ENCODE data around the gene DCTN1. TPM values are rescaled to one million over a fixed set of nuclear protein-coding genes. Genes with fewer than 3 reads are reported as not detected.

DCTN1 gene
- total RNA-seq, 4 donors from 2014 or later = 85.3 to 191 (median 121) TPM

- no peaks in the 10 kb centered on the region for H3K27me3 ChIP-seq
- no peak for TF ChIP-seq POLR2A (IDR thresholded peaks at IDR 0.05)
- no peak for TF ChIP-seq CTCF (IDR thresholded peaks at IDR 0.05)
- no peak for DNase-seq
- H3K9me3 ChIP-seq = no peaks in the 10 kb centered on the region
- H3K4me1 ChIP-seq = peaks cover 0 to 13% (median 3%) of the 10 kb centered on the region in 4 donors
- no peak overlapping the region for H3K4me3 ChIP-seq
- H3K36me3 ChIP-seq = peaks cover 0 to under 1% (median 0%) of the 10 kb centered on the region in 3 donors
- no peak overlapping the region for H3K27ac ChIP-seq
Observed at GRCh38 chr2:74420006-74420405, 39.9 kb upstream of the DCTN1 start.

GRCh38 chr2:74419345-74419744, 39.2 kb upstream of the DCTN1 start:
- no peaks in the 10 kb centered on the region for H3K36me3 ChIP-seq
- no peaks in the 10 kb centered on the region for H3K27me3 ChIP-seq
- peaks cover 0 to 20% (median 9%) of the 10 kb centered on the region in 4 donors for H3K4me1 ChIP-seq
- H3K9me3 ChIP-seq = no peaks in the 10 kb centered on the region
- H3K4me3 ChIP-seq = no peak overlapping the region
- no peak for DNase-seq
- no peak overlapping the region for H3K27ac ChIP-seq
- TF ChIP-seq POLR2A (IDR thresholded peaks at IDR 0.05) (no peak), CTCF (IDR thresholded peaks at IDR 0.05) (no peak)

DNA sequence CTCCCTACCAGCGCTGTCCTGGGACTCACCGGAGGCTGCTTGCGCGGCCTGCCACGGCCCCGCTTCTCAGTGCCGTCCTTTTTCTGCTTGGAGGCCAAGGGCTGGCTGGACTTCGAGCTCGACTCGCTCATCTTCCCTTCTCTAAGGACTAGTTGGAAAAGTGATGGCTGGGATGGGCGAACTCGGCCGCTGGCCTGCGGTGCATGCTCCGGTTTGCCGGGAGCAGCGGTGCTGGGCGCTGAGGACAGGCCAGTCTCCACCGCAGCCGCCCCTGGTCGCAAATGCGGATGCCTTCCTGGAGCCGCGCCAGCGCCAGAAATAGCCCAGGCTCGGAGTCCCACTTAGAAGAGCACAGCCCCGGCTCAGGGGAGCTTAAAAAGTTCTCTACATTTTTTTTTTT, 38.2 kb upstream of the DCTN1 start:
- TF ChIP-seq POLR2A (IDR thresholded peaks at IDR 0.05) (no peak), CTCF (IDR thresholded peaks at IDR 0.05) (no peak)
- H3K27me3 ChIP-seq = no peaks in the 10 kb centered on the region
- H3K4me1 ChIP-seq = peaks cover 0 to 25% (median 12%) of the 10 kb centered on the region in 4 donors
- no peaks in the 10 kb centered on the region for H3K36me3 ChIP-seq
- no peak for DNase-seq
- H3K4me3 ChIP-seq = no peak overlapping the region
- H3K9me3 ChIP-seq = no peaks in the 10 kb centered on the region
- no peak overlapping the region for H3K27ac ChIP-seq

DNA sequence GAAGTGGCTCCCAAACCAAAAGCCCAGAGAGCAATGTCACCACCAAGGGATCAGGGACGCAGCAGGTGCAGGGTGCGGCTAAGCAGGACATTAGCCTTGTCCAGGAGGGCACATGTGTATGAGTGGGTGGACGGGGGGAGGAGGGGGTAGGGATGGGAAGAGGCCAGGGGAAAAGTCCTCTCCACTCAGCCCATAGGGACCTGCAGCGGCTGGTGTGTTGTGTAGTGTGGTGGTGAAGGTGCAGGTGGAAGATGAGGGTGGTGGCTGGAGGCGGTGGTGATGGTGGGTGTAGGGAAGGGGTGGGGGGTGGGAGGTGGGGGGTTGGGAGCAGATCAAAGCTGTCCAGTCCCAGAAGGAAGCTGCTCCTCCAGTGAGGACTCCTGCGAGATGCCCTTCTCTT, 37.7 kb upstream of the DCTN1 start:
- TF ChIP-seq POLR2A (IDR thresholded peaks at IDR 0.05) (no peak), CTCF (IDR thresholded peaks at IDR 0.05) (no peak)
- no peaks in the 10 kb centered on the region for H3K9me3 ChIP-seq
- H3K36me3 ChIP-seq = no peaks in the 10 kb centered on the region
- H3K4me3 ChIP-seq = no peak overlapping the region
- DNase-seq = no peak
- no peak overlapping the region for H3K27ac ChIP-seq
- no peaks in the 10 kb centered on the region for H3K27me3 ChIP-seq
- peaks cover 0 to 25% (median 12%) of the 10 kb centered on the region in 4 donors for H3K4me1 ChIP-seq

- no peak overlapping the region for H3K27ac ChIP-seq
- H3K9me3 ChIP-seq = no peaks in the 10 kb centered on the region
- no peak for DNase-seq
- TF ChIP-seq POLR2A (IDR thresholded peaks at IDR 0.05) = no peak
- no peak for TF ChIP-seq CTCF (IDR thresholded peaks at IDR 0.05)
- no peaks in the 10 kb centered on the region for H3K36me3 ChIP-seq
- H3K4me1 ChIP-seq = peaks cover 0 to 23% (median 12%) of the 10 kb centered on the region in 4 donors
- no peaks in the 10 kb centered on the region for H3K27me3 ChIP-seq
- no peak overlapping the region for H3K4me3 ChIP-seq
Observed at GRCh38 chr2:74417197-74417596, 37.1 kb upstream of the DCTN1 start.

- H3K27me3 ChIP-seq = no peaks in the 10 kb centered on the region
- H3K4me1 ChIP-seq = peaks cover 0 to 21% (median 12%) of the 10 kb centered on the region in 4 donors
- no peaks in the 10 kb centered on the region for H3K36me3 ChIP-seq
- no peaks in the 10 kb centered on the region for H3K9me3 ChIP-seq
- DNase-seq = no peak
- TF ChIP-seq POLR2A (IDR thresholded peaks at IDR 0.05) = no peak
- TF ChIP-seq CTCF (IDR thresholded peaks at IDR 0.05) = no peak
- no peak overlapping the region for H3K27ac ChIP-seq
- H3K4me3 ChIP-seq = no peak overlapping the region
Observed at GRCh38 chr2:74416778-74417177, 36.7 kb upstream of the DCTN1 start.

Measured in Peyer's patch (tissue), 4 donors.